Prostate gland (tissue), 2 donors: Measurements from ENCODE around the gene TMEM237.

Source experiments
- CTCF ChIP-seq, 4 experiments: fragments of 200-600 bp in 2 of 4; fragments of 450-650 bp in 2 of 4; sonication (generic) in 2 of 4; IDR thresholded peaks; 1 replicate in 3 of 4; 2 replicates in 1 of 4; pipeline ENCODE4 v1.5.1; 2016 to 2019; ENCODE audit warnings: antibody characterized with exemption in 4 of 4, mild to moderate bottlenecking in 2 of 4, moderate library complexity in 2 of 4
- POLR2A ChIP-seq: fragments of 450-650 bp; IDR thresholded peaks from one replicate; pipeline ENCODE4 v1.6.1; 2016; ENCODE audit warnings: antibody characterized with exemption, mild to moderate bottlenecking

GRCh38 chr2:201621293-201621999 lies 21.9 kb downstream of the TMEM237 start:
- TF ChIP-seq POLR2A (no peak), CTCF (IDR thresholded peaks at IDR 0.05) (no peak)
